K562 (cell line): Measurements from ENCODE around the gene TRIP6. TPM values are rescaled to one million over a fixed set of nuclear protein-coding genes. Genes with fewer than 3 reads are reported as not detected.

Experiments
- CBFB ChIP-seq: sonication (generic); formaldehyde crosslinking; IDR thresholded peaks from 2 replicates; pipeline ENCODE4 v1.4.0; 2020; ENCODE audit warnings: mild to moderate bottlenecking, missing genetic modification reagents
- CBX3 ChIP-seq, 2 experiments: IDR thresholded peaks; 1 replicate in 1 of 2; 2 replicates in 1 of 2; pipeline ENCODE4 v1.6.1; 2012; ENCODE audit warnings: inconsistent platforms in 2 of 2, low read length in 2 of 2, borderline replicate concordance in 1 of 2, control low read depth in 1 of 2
- CBX5 ChIP-seq: IDR thresholded peaks from 2 replicates; pipeline ENCODE4 v1.6.1; 2014; ENCODE audit warnings: low read depth, borderline replicate concordance
- EHMT2 ChIP-seq: fragments of 450-650 bp; IDR thresholded peaks from 2 replicates; pipeline ENCODE4 v1.6.1; 2018; ENCODE audit warnings: antibody characterized with exemption
- HIVEP1 ChIP-seq: fragments of 250-450 bp; sonication (Bioruptor Pico); IDR thresholded peaks from 2 replicates; pipeline ENCODE4 v1.4.0; 2020; ENCODE audit warnings: mild to moderate bottlenecking
- LARP7 ChIP-seq: fragments of 450-650 bp; IDR thresholded peaks from 2 replicates; pipeline ENCODE4 v1.6.1; 2016
- MLX ChIP-seq, 2 experiments: fragments of 450-650 bp in 1 of 2; sonication (generic) in 1 of 2; formaldehyde crosslinking; conservative IDR thresholded peaks; 2 replicates each; pipeline versions ENCODE4 v1.4.0 to v1.8.1; 2020 to 2022; ENCODE audit warnings: mild to moderate bottlenecking in 1 of 2, missing genetic modification reagents in 1 of 2
- NBN ChIP-seq: fragments of 450-650 bp; IDR thresholded peaks from 2 replicates; pipeline ENCODE4 v1.6.1; 2016; ENCODE audit warnings: low read depth, mild to moderate bottlenecking
- POLR2A ChIP-seq: fragments of 450-650 bp; conservative IDR thresholded peaks from 2 replicates; pipeline ENCODE4 v1.6.1; 2016
- RUNX1 ChIP-seq: sonication (generic); IDR thresholded peaks from 2 replicates; pipeline ENCODE4 v1.6.1; 2016; ENCODE audit warnings: antibody characterized with exemption, low read depth
- ZNF143 ChIP-seq: sonication (generic); formaldehyde crosslinking; IDR thresholded peaks from 2 replicates; pipeline ENCODE4 v1.9.0; 2022; ENCODE audit warnings: mild to moderate bottlenecking, missing genetic modification reagents
- ZNF398 ChIP-seq: fragments of 250-450 bp; sonication (Bioruptor Pico); IDR thresholded peaks from 2 replicates; pipeline ENCODE4 v1.8.0; 2021; ENCODE audit warnings: moderate library complexity, mild to moderate bottlenecking, inconsistent platforms
- polyA plus RNA-seq, 8 experiments: library from polyadenylated mRNA; depleted of rRNA in 4 of 8; stranded (reverse) in 5 of 8; unstranded in 3 of 8; fragments of >200 nt; fragmentation: Nextera tagmentation in 2 of 8; fragmentation: Illumina TruSeq in 1 of 8; extraction: Ambion mirVana in 2 of 8; extraction: Trizol in 1 of 8; gene quantifications; 2 replicates each; pipeline versions ENCODE4 v1.2.1 to v1.2.3, GENCODE V29; 2011 to 2014; ENCODE audit warnings: inconsistent platforms in 1 of 8, missing spikeins in 1 of 8
- total RNA-seq, 7 experiments: library from RNA; depleted of rRNA in 6 of 7; stranded (reverse); fragments of >200 nt in 6 of 7; fragmentation: Illumina TruSeq in 2 of 7; extraction: Trizol in 2 of 7; gene quantifications; 2 replicates each; pipeline versions ENCODE4 v1.2.1 to v1.2.3, GENCODE V29; 2011 to 2021; ENCODE audit warnings: low replicate concordance in 1 of 7
- TF ChIP-seq, protein P1 (sequence below), 3 experiments: fragments of 200-800 bp in 1 of 3; fragments of 250-450 bp in 1 of 3; fragments of 450-650 bp in 1 of 3; sonication (Bioruptor Pico) in 1 of 3; sonication (Bioruptor generic) in 1 of 3; formaldehyde crosslinking in 1 of 3; IDR thresholded peaks; 2 replicates each; pipeline versions ENCODE4 v1.6.1 to v1.8.0; 2016 to 2022; ENCODE audit warnings: mild to moderate bottlenecking in 2 of 3, missing genetic modification characterization in 2 of 3, missing compliant biosample characterization in 1 of 3, moderate library complexity in 1 of 3
- TF ChIP-seq, protein P2 (sequence below): sonication (generic); formaldehyde crosslinking; IDR thresholded peaks from 2 replicates; pipeline ENCODE4 v1.8.0; 2022; ENCODE audit warnings: mild to moderate bottlenecking, missing genetic modification reagents
- TF ChIP-seq, protein P3 (sequence below): sonication (generic); formaldehyde crosslinking; IDR thresholded peaks from 2 replicates; pipeline ENCODE4 v1.8.1; 2023; ENCODE audit warnings: mild to moderate bottlenecking, missing genetic modification reagents
- TF ChIP-seq, protein P4 (sequence below): fragments of 450-650 bp; IDR thresholded peaks from 2 replicates; pipeline ENCODE4 v1.6.1; 2016

The TRIP6 gene
- total and polyA plus RNA-seq, 9 of the 15 experiments (the other 6 are each of a cell fraction or from before 2014, with no cell fraction given), result 5.9 to 141 (median 54.0) TPM

- TF ChIP-seq, protein P1, sequence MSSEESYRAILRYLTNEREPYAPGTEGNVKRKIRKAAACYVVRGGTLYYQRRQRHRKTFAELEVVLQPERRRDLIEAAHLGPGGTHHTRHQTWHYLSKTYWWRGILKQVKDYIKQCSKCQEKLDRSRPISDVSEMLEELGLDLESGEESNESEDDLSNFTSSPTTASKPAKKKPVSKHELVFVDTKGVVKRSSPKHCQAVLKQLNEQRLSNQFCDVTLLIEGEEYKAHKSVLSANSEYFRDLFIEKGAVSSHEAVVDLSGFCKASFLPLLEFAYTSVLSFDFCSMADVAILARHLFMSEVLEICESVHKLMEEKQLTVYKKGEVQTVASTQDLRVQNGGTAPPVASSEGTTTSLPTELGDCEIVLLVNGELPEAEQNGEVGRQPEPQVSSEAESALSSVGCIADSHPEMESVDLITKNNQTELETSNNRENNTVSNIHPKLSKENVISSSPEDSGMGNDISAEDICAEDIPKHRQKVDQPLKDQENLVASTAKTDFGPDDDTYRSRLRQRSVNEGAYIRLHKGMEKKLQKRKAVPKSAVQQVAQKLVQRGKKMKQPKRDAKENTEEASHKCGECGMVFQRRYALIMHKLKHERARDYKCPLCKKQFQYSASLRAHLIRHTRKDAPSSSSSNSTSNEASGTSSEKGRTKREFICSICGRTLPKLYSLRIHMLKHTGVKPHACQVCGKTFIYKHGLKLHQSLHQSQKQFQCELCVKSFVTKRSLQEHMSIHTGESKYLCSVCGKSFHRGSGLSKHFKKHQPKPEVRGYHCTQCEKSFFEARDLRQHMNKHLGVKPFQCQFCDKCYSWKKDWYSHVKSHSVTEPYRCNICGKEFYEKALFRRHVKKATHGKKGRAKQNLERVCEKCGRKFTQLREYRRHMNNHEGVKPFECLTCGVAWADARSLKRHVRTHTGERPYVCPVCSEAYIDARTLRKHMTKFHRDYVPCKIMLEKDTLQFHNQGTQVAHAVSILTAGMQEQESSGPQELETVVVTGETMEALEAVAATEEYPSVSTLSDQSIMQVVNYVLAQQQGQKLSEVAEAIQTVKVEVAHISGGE (CRISPR knock-in tag; IDR thresholded peaks at IDR 0.05), result no peak
- TF ChIP-seq CBX3 (IDR thresholded peaks at IDR 0.05; ENCODE audit: borderline replicate concordance in 1 of 2, low read length in 2 of 2) (no peak), ZNF143 (CRISPR knock-in tag) (peak; percentile 70), NBN (0 out of 2 replicates have a peak, but pooled peaks have one; percentile 28), CBX5 (0 out of 2 replicates have a peak, but pooled peaks have one; percentile 28), ZNF398 (CRISPR knock-in tag) (no peak), LARP7 (no peak), HIVEP1 (CRISPR knock-in tag) (0 out of 2 replicates have a peak, but pooled peaks have one; percentile 20), EHMT2 (no peak), POLR2A (peak; percentile 84), MLX (CRISPR knock-in tag; conservative IDR thresholded peaks at IDR 0.05) (peak in 1 of 2 experiments; percentile 82; a peak in 1 of 4 replicates), RUNX1 (peak; percentile 33; the same call in 1 of the 2 replicates), CBFB (CRISPR knock-in tag) (peak; percentile 90)
- TF ChIP-seq, protein P2, sequence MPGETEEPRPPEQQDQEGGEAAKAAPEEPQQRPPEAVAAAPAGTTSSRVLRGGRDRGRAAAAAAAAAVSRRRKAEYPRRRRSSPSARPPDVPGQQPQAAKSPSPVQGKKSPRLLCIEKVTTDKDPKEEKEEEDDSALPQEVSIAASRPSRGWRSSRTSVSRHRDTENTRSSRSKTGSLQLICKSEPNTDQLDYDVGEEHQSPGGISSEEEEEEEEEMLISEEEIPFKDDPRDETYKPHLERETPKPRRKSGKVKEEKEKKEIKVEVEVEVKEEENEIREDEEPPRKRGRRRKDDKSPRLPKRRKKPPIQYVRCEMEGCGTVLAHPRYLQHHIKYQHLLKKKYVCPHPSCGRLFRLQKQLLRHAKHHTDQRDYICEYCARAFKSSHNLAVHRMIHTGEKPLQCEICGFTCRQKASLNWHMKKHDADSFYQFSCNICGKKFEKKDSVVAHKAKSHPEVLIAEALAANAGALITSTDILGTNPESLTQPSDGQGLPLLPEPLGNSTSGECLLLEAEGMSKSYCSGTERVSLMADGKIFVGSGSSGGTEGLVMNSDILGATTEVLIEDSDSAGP (CRISPR knock-in tag), result 0 out of 2 replicates have a peak, but pooled peaks have one; percentile 32
- TF ChIP-seq, protein P3, sequence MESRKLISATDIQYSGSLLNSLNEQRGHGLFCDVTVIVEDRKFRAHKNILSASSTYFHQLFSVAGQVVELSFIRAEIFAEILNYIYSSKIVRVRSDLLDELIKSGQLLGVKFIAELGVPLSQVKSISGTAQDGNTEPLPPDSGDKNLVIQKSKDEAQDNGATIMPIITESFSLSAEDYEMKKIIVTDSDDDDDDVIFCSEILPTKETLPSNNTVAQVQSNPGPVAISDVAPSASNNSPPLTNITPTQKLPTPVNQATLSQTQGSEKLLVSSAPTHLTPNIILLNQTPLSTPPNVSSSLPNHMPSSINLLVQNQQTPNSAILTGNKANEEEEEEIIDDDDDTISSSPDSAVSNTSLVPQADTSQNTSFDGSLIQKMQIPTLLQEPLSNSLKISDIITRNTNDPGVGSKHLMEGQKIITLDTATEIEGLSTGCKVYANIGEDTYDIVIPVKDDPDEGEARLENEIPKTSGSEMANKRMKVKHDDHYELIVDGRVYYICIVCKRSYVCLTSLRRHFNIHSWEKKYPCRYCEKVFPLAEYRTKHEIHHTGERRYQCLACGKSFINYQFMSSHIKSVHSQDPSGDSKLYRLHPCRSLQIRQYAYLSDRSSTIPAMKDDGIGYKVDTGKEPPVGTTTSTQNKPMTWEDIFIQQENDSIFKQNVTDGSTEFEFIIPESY, result peak; percentile 57; the same call in 1 of the 2 replicates
- TF ChIP-seq, protein P4, sequence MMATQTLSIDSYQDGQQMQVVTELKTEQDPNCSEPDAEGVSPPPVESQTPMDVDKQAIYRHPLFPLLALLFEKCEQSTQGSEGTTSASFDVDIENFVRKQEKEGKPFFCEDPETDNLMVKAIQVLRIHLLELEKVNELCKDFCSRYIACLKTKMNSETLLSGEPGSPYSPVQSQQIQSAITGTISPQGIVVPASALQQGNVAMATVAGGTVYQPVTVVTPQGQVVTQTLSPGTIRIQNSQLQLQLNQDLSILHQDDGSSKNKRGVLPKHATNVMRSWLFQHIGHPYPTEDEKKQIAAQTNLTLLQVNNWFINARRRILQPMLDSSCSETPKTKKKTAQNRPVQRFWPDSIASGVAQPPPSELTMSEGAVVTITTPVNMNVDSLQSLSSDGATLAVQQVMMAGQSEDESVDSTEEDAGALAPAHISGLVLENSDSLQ, result peak; percentile 68; the same call in 1 of the 2 replicates
Measured at GRCh38 chr7:100888988-100889750, 22.0 kb downstream of the TRIP6 start, which contains the start of gene UFSP1 (continued).
